ENCODE measurements around the gene WFS1. TPM values are rescaled to one million over a fixed set of nuclear protein-coding genes. Genes with fewer than 3 reads are reported as not detected.
A peak's percentile ranks its signal among the peaks of the same experiment; 100 is the strongest.

WFS1 gene
- total and polyA plus RNA-seq, 7 donors: 5.9 to 13.3 (median 8.8) TPM

DNA sequence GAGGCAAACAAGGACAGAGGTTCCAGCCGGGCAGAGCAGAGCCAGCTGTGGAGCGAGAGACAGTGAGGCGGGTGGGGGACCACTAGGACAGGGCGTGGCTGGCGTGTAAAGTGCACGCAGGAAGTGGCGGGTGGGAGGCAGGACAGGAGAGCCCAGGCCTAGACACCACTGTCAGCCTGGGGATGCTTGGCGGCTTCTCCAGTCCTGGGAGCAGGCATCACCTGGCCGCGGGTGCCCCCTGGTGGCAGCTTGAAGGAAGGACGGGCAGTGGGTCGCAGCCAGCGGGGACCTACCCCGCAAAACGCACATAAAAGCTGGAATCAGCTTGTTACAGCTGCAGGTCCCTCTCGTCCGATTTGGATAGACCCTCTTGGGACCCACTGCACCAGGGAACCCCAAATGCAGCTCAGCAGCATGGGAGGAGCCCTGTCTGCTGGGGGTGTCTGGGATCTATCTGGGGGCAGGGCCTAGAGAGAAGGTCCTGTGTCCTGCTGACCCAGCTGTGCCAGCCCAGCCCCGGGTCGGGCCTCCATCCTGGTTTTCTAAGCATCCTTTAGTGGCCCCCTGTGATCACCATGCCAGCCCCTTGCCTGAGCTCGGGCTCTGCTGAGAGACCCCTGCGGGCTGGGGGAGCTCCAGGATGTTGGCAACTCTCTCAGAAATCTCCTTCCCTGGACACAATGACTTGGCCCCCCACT, 57.7 kb downstream of the WFS1 start:
- peak; percentile 79 to 89 (median 86) for ATAC-seq
- Histone ChIP-seq H3K27me3 (ENCODE audit: insufficient read depth in 3 of 3, low read length in 2 of 3) (peaks cover 0 to 30% (median 6%) of the 10 kb centered on the region in 3 donors), H3K9me3 (no peaks in the 10 kb centered on the region), H3K27ac (no peak overlapping the region), H3K4me3 (no peak overlapping the region), H3K4me1 (no peaks in the 10 kb centered on the region), H3K36me3 (ENCODE audit: insufficient read depth in 1 of 2, low read depth in 1 of 2) (no peaks in the 10 kb centered on the region)
- WGBS, 3 donors: 8 to 11% (median 11%) methylated on average over 21 of the region's 21 CpGs
- intact Hi-C loops (cut with DNase I): loop anchor here (1.0 to 5.0 kb wide), 3 partner anchors 76 to 330 kb away; no protein-coding TSS in a partner anchor
- TF ChIP-seq, protein P1, sequence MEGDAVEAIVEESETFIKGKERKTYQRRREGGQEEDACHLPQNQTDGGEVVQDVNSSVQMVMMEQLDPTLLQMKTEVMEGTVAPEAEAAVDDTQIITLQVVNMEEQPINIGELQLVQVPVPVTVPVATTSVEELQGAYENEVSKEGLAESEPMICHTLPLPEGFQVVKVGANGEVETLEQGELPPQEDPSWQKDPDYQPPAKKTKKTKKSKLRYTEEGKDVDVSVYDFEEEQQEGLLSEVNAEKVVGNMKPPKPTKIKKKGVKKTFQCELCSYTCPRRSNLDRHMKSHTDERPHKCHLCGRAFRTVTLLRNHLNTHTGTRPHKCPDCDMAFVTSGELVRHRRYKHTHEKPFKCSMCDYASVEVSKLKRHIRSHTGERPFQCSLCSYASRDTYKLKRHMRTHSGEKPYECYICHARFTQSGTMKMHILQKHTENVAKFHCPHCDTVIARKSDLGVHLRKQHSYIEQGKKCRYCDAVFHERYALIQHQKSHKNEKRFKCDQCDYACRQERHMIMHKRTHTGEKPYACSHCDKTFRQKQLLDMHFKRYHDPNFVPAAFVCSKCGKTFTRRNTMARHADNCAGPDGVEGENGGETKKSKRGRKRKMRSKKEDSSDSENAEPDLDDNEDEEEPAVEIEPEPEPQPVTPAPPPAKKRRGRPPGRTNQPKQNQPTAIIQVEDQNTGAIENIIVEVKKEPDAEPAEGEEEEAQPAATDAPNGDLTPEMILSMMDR (IDR thresholded peaks at IDR 0.05): peak; percentile 93
- peak; percentile 76 to 85 for DNase-seq

DNA sequence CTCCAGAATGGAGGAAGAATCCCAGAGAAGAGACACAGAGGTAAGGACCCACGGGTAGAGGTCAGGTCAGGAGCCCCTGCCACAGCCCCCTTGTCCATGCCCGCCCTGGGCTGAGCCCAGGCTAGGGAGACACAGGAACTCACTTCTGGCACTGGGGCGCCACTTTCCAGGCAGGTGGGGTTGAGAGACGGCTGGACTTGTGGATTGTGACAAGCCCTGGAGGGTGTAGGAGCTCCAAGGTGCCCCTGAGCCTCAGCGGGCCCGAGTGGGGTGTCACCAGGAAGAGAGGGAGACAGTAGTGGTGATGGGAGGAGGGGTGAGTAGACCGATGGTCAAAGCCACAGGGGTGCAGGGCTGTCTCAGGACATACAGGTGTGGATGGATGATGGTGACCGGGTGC, 58.9 kb downstream of the WFS1 start:
- H3K27ac ChIP-seq: no peak overlapping the region
- H3K36me3 ChIP-seq (ENCODE audit: insufficient read depth in 1 of 2, low read depth in 1 of 2): no peaks in the 10 kb centered on the region
- H3K4me1 ChIP-seq: no peaks in the 10 kb centered on the region
- no peak overlapping the region for H3K4me3 ChIP-seq
- peak in 1 of 2 donors; percentile 19 for DNase-seq
- H3K27me3 ChIP-seq (ENCODE audit: insufficient read depth in 3 of 3, low read length in 2 of 3): peaks cover 0 to 30% (median 8%) of the 10 kb centered on the region in 3 donors
- TF ChIP-seq, protein P1 (IDR thresholded peaks at IDR 0.05): no peak
- no peak for ATAC-seq
- 70 to 75% (median 73%) methylated on average over 7 to 8 of the region's 8 CpGs for WGBS, 3 donors
- no peaks in the 10 kb centered on the region for H3K9me3 ChIP-seq
- intact Hi-C loops (cut with DNase I): loop anchor here in 1 of 2 donors (5.0 kb wide), 1 partner anchor 331 kb away; no protein-coding TSS in a partner anchor

DNA sequence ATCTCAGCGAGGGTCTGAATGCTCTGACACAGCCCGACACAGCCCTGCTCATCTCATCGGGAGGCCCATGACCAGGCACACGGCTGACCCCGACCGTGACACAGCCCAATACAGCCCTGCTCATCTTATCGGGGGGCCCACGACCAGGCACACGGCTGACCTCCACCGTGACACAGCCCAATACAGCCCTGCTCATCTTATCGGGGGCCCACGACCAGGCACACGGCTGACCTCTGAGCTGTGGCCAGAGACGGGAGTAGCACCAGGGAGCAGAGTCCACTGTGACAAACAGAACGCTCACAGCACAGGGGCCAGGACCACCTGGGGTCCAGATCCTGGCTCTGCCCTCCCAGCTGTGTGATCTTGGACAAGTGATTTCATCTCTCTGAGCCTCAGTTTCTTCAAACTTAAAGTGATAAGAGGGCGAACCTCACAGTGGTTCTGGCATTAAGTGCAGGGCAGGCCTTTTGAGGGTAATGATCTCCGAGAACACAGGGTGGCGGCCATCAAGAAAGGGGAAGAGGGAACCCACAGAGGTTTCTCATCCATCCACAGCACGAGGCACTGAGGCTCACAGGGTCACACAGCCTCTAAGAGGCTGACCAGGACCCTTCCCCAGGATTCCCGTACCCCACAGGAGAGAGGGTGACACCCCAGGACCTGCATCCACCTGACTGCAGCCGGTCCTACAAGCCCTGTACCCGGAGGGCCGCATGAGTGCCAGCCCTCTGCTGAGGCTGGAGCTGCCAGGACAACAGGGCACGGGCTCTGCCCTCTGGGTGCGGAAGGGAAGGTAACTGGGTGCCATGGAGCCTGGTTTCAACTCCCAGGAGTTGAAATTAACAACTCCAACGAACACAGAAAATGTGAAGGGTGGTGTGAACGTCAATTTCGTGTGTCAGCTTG, 60.1 kb downstream of the WFS1 start:
- Histone ChIP-seq H3K27ac (no peak overlapping the region), H3K27me3 (ENCODE audit: insufficient read depth in 3 of 3, low read length in 2 of 3) (peaks cover 0 to 28% (median 9%) of the 10 kb centered on the region in 3 donors), H3K9me3 (no peaks in the 10 kb centered on the region), H3K36me3 (ENCODE audit: insufficient read depth in 1 of 2, low read depth in 1 of 2) (no peaks in the 10 kb centered on the region), H3K4me1 (no peaks in the 10 kb centered on the region), H3K4me3 (no peak overlapping the region)
- TF ChIP-seq, protein P1 (IDR thresholded peaks at IDR 0.05): no peak
- DNase-seq (peak in 1 of 2 donors; percentile 39), ATAC-seq (no peak)
- 72 to 77% (median 76%) methylated on average over 28 of the region's 28 CpGs for WGBS, 3 donors
- intact Hi-C loops (cut with DNase I): loop anchor here in 1 of 2 donors (5.0 to 10.0 kb wide), 2 partner anchors 215 to 332 kb away; no protein-coding TSS in a partner anchor

DNA sequence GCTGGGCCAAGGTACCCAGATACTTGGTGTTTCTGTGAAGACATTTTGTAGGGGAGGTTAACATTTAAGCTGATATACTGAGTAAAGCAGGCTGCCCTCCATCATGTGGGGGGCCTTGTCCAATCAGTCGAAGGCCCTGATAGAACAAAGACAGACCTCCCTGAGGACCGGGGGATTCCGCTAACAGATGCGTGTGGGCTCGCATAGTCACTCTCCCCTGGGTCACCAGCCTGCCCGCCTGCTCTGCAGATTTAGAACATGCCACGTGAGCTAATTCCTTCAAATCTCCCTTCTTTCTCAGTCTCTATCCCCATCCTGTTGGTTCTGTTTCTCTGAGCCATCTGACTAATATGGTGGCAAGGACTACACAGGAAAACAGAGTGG, 60.7 kb downstream of the WFS1 start:
- intact Hi-C loops (cut with DNase I): loop anchor here in 1 of 2 donors (10.0 kb wide), 1 partner anchor 214 kb away; no protein-coding TSS in a partner anchor
- Histone ChIP-seq H3K27me3 (ENCODE audit: insufficient read depth in 3 of 3, low read length in 2 of 3) (peaks cover 0 to 28% (median 9%) of the 10 kb centered on the region in 3 donors), H3K9me3 (no peaks in the 10 kb centered on the region), H3K4me3 (no peak overlapping the region), H3K36me3 (ENCODE audit: insufficient read depth in 1 of 2, low read depth in 1 of 2) (no peaks in the 10 kb centered on the region), H3K4me1 (no peaks in the 10 kb centered on the region), H3K27ac (no peak overlapping the region)
- no peak for ATAC-seq
- TF ChIP-seq, protein P1 (IDR thresholded peaks at IDR 0.05): no peak
- peak in 1 of 2 donors; percentile 15 for DNase-seq
- 60 to 65% (median 63%) methylated on average over 7 of the region's 7 CpGs for WGBS, 3 donors
